GM10266 (cell line): ENCODE results near the gene CHODL.

Source experiments
- DNase-seq: peaks from one replicate; pipeline ENCODE4 v3.0.0; 2012; ENCODE audit errors: extremely low spot score
- CTCF ChIP-seq: IDR thresholded peaks from 2 replicates; pipeline ENCODE4 v1.5.1; 2012; ENCODE audit warnings: mild to moderate bottlenecking, low read depth; ENCODE audit not compliant: control insufficient read depth, insufficient read depth; ENCODE audit errors: missing control alignments

The CHODL gene

DNA sequence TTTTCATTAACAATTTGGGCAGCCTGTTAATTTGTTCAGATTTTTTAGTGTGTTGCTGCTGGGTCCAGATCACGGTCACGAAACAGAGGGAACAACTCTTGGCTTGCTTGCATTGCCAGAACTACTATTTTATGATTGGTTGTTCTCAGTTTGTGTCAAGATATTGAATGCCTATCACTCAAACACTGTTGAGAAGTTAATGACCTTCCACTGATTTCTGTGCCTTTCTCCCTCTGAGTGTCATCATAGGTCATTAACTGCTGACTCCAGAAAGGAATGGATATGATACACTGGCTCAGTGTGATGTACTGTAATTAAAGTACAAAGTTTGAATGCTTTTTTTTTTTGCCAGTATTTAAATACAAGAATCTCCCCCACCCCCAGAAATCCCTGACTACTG, 9.2 kb downstream of the CHODL start:
- no peak for DNase-seq
- TF ChIP-seq CTCF, result no peak

- DNase-seq, result no peak
- TF ChIP-seq CTCF, result no peak
These were observed 21.3 kb downstream of the CHODL start for GRCh38 chr21:18265944-18266343.

DNA sequence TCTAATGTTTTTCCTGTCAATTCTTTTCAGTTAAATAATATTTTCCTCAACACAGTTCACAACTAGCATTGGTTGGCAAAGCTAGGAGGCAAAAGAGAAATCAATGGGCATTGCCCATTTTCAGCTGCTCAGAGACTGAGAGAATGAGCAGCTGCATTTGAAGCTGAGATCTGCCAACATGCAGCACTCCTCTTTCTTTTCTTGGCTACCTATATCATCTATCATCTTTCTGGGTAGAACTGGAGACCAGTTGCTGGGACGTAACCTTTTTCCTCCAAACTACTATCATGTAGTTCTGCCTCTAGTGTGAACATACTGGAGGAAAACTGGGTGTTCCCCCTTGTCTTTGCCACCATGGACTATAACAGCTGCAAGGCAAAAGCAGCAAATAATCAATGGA, 22.9 kb downstream of the CHODL start:
- DNase-seq, result no peak
- no peak for TF ChIP-seq CTCF

- no peak for TF ChIP-seq CTCF
- no peak for DNase-seq
These were observed 24.3 kb downstream of the CHODL start for GRCh38 chr21:18268906-18269305.

- TF ChIP-seq CTCF, result no peak
- no peak for DNase-seq
These were observed 25.2 kb downstream of the CHODL start for GRCh38 chr21:18269856-18270255.

DNA sequence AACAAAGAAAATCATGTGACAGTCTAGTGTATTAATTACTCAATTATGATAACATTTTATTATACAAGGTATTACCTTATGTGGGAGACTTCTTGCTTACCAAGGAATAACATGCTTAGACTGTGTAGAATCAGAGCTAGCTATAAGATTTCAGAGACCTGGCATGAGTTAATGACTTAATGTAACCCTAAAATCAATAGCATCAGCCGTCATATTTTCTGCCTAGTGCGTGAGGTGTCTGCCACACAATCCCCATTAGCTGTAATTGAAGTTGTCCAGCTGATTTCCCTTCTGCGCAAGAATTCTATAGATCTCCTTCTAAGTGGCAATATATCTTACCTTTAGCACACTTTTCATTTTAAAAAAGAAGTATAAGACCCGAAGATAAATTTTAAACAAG, 28.8 kb downstream of the CHODL start:
- TF ChIP-seq CTCF, result no peak
- no peak for DNase-seq

DNA sequence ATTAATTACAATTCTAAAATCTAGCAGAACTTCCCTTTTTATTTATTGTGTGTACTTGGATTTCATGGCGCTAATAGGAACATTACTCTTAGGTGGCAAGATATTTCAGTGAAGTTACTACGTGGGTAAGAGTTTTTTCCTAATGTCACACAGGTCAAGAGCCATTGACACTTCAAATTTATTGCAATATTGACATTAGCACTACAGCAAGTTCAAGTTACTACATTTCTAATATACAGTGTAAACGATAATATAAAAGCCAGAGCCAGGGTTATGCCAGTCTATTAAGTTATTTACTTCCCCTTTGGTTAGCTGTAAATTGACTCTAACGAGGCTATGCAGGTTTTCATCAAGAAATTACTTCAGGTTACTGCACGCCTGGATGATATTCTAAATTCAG, 29.7 kb downstream of the CHODL start:
- TF ChIP-seq CTCF, result no peak
- DNase-seq, result no peak

GRCh38 chr21:18275781-18276180, 31.1 kb downstream of the CHODL start:
- TF ChIP-seq CTCF, result no peak
- no peak for DNase-seq
